WTC11 (cell line): Measurements from ENCODE around the gene DHFR. TPM values are rescaled to one million over a fixed set of nuclear protein-coding genes. Genes with fewer than 3 reads are reported as not detected.

Source experiments
- ATAC-seq: fragments of 200-7000 bp; cut with Tn5 transposase; 2 replicates; pipeline ENCODE4 v1.10.0; 2021; ENCODE audit warnings: mild to moderate bottlenecking, moderate library complexity
- CTCF ChIA-PET: fragments of 300-600 bp; sonication (Branson Sonifier 250); formaldehyde crosslinking; loops from one replicate; lab custom pipeline; 2021; ENCODE audit warnings: antibody characterized with exemption; lab: Charles Lee
- POLR2A ChIA-PET: fragments of 350-600 bp; sonication (Branson Sonifier 250); formaldehyde crosslinking; loops from one replicate; lab custom pipeline; 2021; ENCODE audit warnings: antibody characterized with exemption; lab: Charles Lee
- DNase-seq: peaks from one replicate; pipeline ENCODE4 v3.0.0; 2021; ENCODE audit warnings: low spot score
- H3K27ac Mint-ChIP-seq: 2 replicates; pipeline ENCODE4 v1.8.0; 2021; ENCODE audit warnings: mixed read lengths
- H3K27me3 Mint-ChIP-seq: 2 replicates; pipeline ENCODE4 v1.8.0; 2021; ENCODE audit warnings: low read depth, mild to moderate bottlenecking, moderate library complexity, mixed read lengths
- H3K36me3 Mint-ChIP-seq: 2 replicates; pipeline ENCODE4 v1.8.0; 2021; ENCODE audit warnings: mixed read lengths
- H3K4me1 Mint-ChIP-seq: 2 replicates; pipeline ENCODE4 v1.8.0; 2022; ENCODE audit warnings: mixed read lengths
- H3K4me3 Mint-ChIP-seq: 2 replicates; pipeline ENCODE4 v1.8.0; 2021; ENCODE audit warnings: mild to moderate bottlenecking, moderate library complexity, mixed read lengths
- H3K9me3 Mint-ChIP-seq: 2 replicates; pipeline ENCODE4 v1.8.0; 2021; ENCODE audit warnings: mixed read lengths
- E2F4 ChIP-seq: sonication (generic); formaldehyde crosslinking; IDR thresholded peaks from 2 replicates; pipeline ENCODE4 v1.8.1; 2022; ENCODE audit warnings: low read depth, mild to moderate bottlenecking, moderate library complexity, missing genetic modification reagents, borderline replicate concordance
- GTF2I ChIP-seq: fragments of 250-450 bp; sonication (Bioruptor Pico); conservative IDR thresholded peaks from 2 replicates; pipeline ENCODE4 v1.4.0; 2021; ENCODE audit warnings: mild to moderate bottlenecking
- IRF2 ChIP-seq: sonication (generic); formaldehyde crosslinking; IDR thresholded peaks from 2 replicates; pipeline ENCODE4 v1.8.0; 2022; ENCODE audit warnings: low read depth, missing genetic modification reagents, borderline replicate concordance
- JAZF1 ChIP-seq: fragments of 250-450 bp; sonication (Bioruptor Pico); IDR thresholded peaks from 2 replicates; pipeline ENCODE4 v1.9.0; 2021; ENCODE audit warnings: moderate library complexity, mild to moderate bottlenecking, inconsistent platforms
- JUN ChIP-seq: sonication (generic); formaldehyde crosslinking; IDR thresholded peaks from 2 replicates; pipeline ENCODE4 v1.8.0; 2023; ENCODE audit warnings: mild to moderate bottlenecking, missing genetic modification reagents
- KAT7 ChIP-seq: sonication (generic); formaldehyde crosslinking; IDR thresholded peaks from 2 replicates; pipeline ENCODE4 v1.8.1; 2023; ENCODE audit warnings: missing genetic modification reagents, mild to moderate bottlenecking, borderline replicate concordance
- MLX ChIP-seq: sonication (generic); formaldehyde crosslinking; IDR thresholded peaks from 2 replicates; pipeline ENCODE4 v1.8.1; 2023; ENCODE audit warnings: mild to moderate bottlenecking, missing genetic modification reagents, moderate library complexity
- NFYB ChIP-seq: sonication (generic); formaldehyde crosslinking; conservative IDR thresholded peaks from 2 replicates; pipeline ENCODE4 v1.8.0; 2022; ENCODE audit warnings: low read depth, missing genetic modification reagents
- NR2C2 ChIP-seq: sonication (generic); formaldehyde crosslinking; IDR thresholded peaks from 2 replicates; pipeline ENCODE4 v1.8.0; 2022; ENCODE audit warnings: mild to moderate bottlenecking, missing genetic modification reagents
- PRDM15 ChIP-seq: sonication (generic); formaldehyde crosslinking; IDR thresholded peaks from 2 replicates; pipeline ENCODE4 v1.8.0; 2022; ENCODE audit warnings: missing genetic modification reagents
- SMAD4 ChIP-seq: sonication (generic); formaldehyde crosslinking; IDR thresholded peaks from 2 replicates; pipeline ENCODE4 v1.8.0; 2022; ENCODE audit warnings: mild to moderate bottlenecking, missing genetic modification reagents
- ZBTB21 ChIP-seq: sonication (generic); formaldehyde crosslinking; IDR thresholded peaks from 2 replicates; pipeline ENCODE4 v1.8.1; 2023; ENCODE audit warnings: mild to moderate bottlenecking, missing genetic modification reagents, borderline replicate concordance
- ZMAT4 ChIP-seq: fragments of 250-450 bp; sonication (Bioruptor Pico); IDR thresholded peaks from 2 replicates; pipeline ENCODE4 v1.9.0; 2021; ENCODE audit warnings: mild to moderate bottlenecking
- ZNF219 ChIP-seq: sonication (generic); formaldehyde crosslinking; IDR thresholded peaks from 2 replicates; pipeline ENCODE4 v1.8.0; 2023; ENCODE audit warnings: missing genetic modification reagents, mild to moderate bottlenecking, borderline replicate concordance
- ZNF423 ChIP-seq: fragments of 250-450 bp; sonication (Bioruptor Pico); IDR thresholded peaks from 2 replicates; pipeline ENCODE4 v2.1.2; 2022; ENCODE audit warnings: mild to moderate bottlenecking, moderate library complexity
- ZNF532 ChIP-seq: fragments of 250-450 bp; sonication (Bioruptor Pico); IDR thresholded peaks from 2 replicates; pipeline ENCODE4 v1.9.0; 2021; ENCODE audit warnings: mild to moderate bottlenecking, borderline replicate concordance
- total RNA-seq: library from RNA; stranded (reverse); gene quantifications from 3 replicates; pipeline ENCODE4 v1.2.3, GENCODE V29; 2021

DHFR gene
- total RNA-seq, 1 experiment from 2014 or later = 68.0 TPM

- Mint-ChIP-seq H3K4me1 (no peaks in the 10 kb centered on the region), H3K36me3 (peaks cover 48% of the 10 kb centered on the region), H3K4me3 (no peak overlapping the region), H3K27me3 (no peaks in the 10 kb centered on the region), H3K27ac (no peak overlapping the region), H3K9me3 (peaks cover 6% of the 10 kb centered on the region; the same call in 1 of the 2 replicates)
- TF ChIP-seq NFYB = no peak
- TF ChIP-seq ZNF532 (CRISPR knock-in tag) = no peak
- TF ChIP-seq ZMAT4 (CRISPR knock-in tag) = no peak
- TF ChIP-seq ZBTB21 (CRISPR knock-in tag) = no peak
- no peak for TF ChIP-seq NR2C2 (CRISPR knock-in tag)
- no peak for TF ChIP-seq PRDM15 (CRISPR knock-in tag)
- TF ChIP-seq ZNF219 (CRISPR knock-in tag) = no peak
- TF ChIP-seq E2F4 (CRISPR knock-in tag) = no peak
- no peak for TF ChIP-seq JAZF1 (CRISPR knock-in tag)
- no peak for TF ChIP-seq JUN (CRISPR knock-in tag)
- no peak for TF ChIP-seq IRF2 (CRISPR knock-in tag)
- TF ChIP-seq MLX (CRISPR knock-in tag) = no peak
- TF ChIP-seq SMAD4 (CRISPR knock-in tag) = no peak
- no peak for TF ChIP-seq ZNF423
- no peak for TF ChIP-seq GTF2I (CRISPR knock-in tag)
- no peak for TF ChIP-seq KAT7 (CRISPR knock-in tag)
- POLR2A ChIA-PET = no interaction called here
- ATAC-seq = no peak
- CTCF ChIA-PET = no interaction called here
- no peak for DNase-seq
Measured at GRCh38 chr5:80631278-80632259, 23.2 kb downstream of the DHFR start.
